ENCODE measurements around the gene IMPA2. TPM values are rescaled to one million over a fixed set of nuclear protein-coding genes. Genes with fewer than 3 reads are reported as not detected.

IMPA2 gene
- total RNA-seq, 1 experiment from 2014 or later = 79.9 TPM

DNA sequence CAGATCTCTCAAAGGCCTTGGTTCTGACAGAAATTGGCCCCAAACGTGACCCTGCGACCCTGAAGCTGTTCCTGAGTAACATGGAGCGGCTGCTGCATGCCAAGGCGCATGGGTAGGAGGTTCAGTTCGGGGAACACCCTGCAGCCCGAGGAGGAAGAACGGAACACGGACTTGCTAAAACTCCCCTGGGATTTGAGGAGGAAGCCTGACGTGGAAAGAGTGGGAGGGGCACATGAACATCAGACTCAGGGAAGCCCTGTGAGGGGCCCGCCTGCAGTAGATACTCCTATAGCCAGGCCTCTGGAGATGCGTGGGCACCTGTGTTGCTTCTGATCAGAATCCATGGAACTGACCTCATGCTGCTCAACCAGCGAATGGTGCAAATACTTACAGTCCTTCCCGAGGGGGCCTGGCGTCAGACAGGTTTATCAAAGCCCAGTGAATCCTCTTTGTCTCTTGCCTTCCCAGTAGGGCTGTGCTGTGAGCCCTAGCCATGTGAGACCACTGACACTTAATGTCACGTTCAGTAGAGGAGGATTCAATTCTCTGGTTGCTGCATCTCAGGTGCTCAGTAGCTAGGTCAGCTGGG lies 46.8 kb downstream of the IMPA2 start:
- intact Hi-C loops (cut with micrococcal nuclease; ENCODE audit: unreplicated experiment) = no loop called here
- H3K27ac Mint-ChIP-seq (ENCODE audit: unreplicated experiment) = no peak overlapping the region
- TF ChIP-seq, protein P1, sequence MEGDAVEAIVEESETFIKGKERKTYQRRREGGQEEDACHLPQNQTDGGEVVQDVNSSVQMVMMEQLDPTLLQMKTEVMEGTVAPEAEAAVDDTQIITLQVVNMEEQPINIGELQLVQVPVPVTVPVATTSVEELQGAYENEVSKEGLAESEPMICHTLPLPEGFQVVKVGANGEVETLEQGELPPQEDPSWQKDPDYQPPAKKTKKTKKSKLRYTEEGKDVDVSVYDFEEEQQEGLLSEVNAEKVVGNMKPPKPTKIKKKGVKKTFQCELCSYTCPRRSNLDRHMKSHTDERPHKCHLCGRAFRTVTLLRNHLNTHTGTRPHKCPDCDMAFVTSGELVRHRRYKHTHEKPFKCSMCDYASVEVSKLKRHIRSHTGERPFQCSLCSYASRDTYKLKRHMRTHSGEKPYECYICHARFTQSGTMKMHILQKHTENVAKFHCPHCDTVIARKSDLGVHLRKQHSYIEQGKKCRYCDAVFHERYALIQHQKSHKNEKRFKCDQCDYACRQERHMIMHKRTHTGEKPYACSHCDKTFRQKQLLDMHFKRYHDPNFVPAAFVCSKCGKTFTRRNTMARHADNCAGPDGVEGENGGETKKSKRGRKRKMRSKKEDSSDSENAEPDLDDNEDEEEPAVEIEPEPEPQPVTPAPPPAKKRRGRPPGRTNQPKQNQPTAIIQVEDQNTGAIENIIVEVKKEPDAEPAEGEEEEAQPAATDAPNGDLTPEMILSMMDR (IDR thresholded peaks at IDR 0.05; ENCODE audit: insufficient read depth in 1 of 2, low read depth in 1 of 2, low read length in 1 of 2, severe bottlenecking in 1 of 2, unreplicated experiment in 1 of 2) = no peak
- H3K36me3 Mint-ChIP-seq (ENCODE audit: insufficient read depth, unreplicated experiment) = peaks cover 13% of the 10 kb centered on the region
- Histone ChIP-seq H3K27me3 (replicated peaks; ENCODE audit: control insufficient read depth, insufficient read depth, low read length) (no peaks in the 10 kb centered on the region), H3K4me3 (ENCODE audit: low read depth, low read length) (no peak overlapping the region), H3K9me3 (no peaks in the 10 kb centered on the region), H3K36me3 (ENCODE audit: control insufficient read depth, insufficient read depth, low read length) (peaks cover 3% of the 10 kb centered on the region; the same call in 1 of the 2 replicates), H3K4me1 (no peaks in the 10 kb centered on the region)
- ChIA-PET CTCF (interaction anchor here (0.8 kb wide), 1 partner anchor 10 kb away, joined by 7 read pairs; no protein-coding TSS in a partner anchor), POLR2A (no interaction called here)
- H3K4me3 Mint-ChIP-seq (ENCODE audit: unreplicated experiment) = no peak overlapping the region
- BruUV-seq (replicated peaks) = no TSS peak
- H3K9me3 Mint-ChIP-seq (ENCODE audit: unreplicated experiment) = no peaks in the 10 kb centered on the region
- no peaks in the 10 kb centered on the region for H3K4me1 Mint-ChIP-seq (ENCODE audit: low read depth, unreplicated experiment)
- DNase-seq = no peak
- H3K27me3 Mint-ChIP-seq (ENCODE audit: insufficient read depth, unreplicated experiment) = no peaks in the 10 kb centered on the region

DNA sequence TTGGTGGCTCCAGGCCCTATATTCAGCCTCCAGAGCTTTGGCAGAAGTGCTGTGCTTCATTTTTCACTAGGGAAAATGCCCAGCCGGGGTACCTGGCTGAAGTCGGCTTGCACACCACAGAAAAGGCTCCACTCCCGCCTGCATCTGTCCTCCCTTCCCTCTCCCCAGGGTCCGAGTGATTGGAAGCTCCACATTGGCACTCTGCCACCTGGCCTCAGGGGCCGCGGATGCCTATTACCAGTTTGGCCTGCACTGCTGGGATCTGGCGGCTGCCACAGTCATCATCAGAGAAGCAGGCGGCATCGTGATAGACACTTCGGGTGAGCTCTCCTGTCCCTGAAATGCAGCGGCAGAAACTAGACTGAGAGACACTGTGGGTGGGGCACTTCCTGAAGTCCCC lies 47.4 kb downstream of the IMPA2 start:
- H3K4me1 ChIP-seq = no peaks in the 10 kb centered on the region
- Mint-ChIP-seq H3K27me3 (ENCODE audit: insufficient read depth, unreplicated experiment) (no peaks in the 10 kb centered on the region), H3K27ac (ENCODE audit: unreplicated experiment) (no peak overlapping the region), H3K4me3 (ENCODE audit: unreplicated experiment) (no peak overlapping the region), H3K9me3 (ENCODE audit: unreplicated experiment) (no peaks in the 10 kb centered on the region), H3K4me1 (ENCODE audit: low read depth, unreplicated experiment) (no peaks in the 10 kb centered on the region), H3K36me3 (ENCODE audit: insufficient read depth, unreplicated experiment) (peaks cover 13% of the 10 kb centered on the region)
- CTCF ChIA-PET = interaction anchor here (0.8 kb wide), 1 partner anchor 10 kb away, joined by 7 read pairs; no protein-coding TSS in a partner anchor
- TF ChIP-seq, protein P1 (IDR thresholded peaks at IDR 0.05; ENCODE audit: insufficient read depth in 1 of 2, low read depth in 1 of 2, low read length in 1 of 2, severe bottlenecking in 1 of 2, unreplicated experiment in 1 of 2) = no peak
- no peak for DNase-seq
- BruUV-seq (replicated peaks) = no TSS peak
- no peak overlapping the region for H3K4me3 ChIP-seq (ENCODE audit: low read depth, low read length)
- no peaks in the 10 kb centered on the region for H3K9me3 ChIP-seq
- peaks cover 2% of the 10 kb centered on the region; the same call in 1 of the 2 replicates for H3K36me3 ChIP-seq (ENCODE audit: control insufficient read depth, insufficient read depth, low read length)
- intact Hi-C loops (cut with micrococcal nuclease; ENCODE audit: unreplicated experiment) = no loop called here
- no peaks in the 10 kb centered on the region for H3K27me3 ChIP-seq (replicated peaks; ENCODE audit: control insufficient read depth, insufficient read depth, low read length)
- POLR2A ChIA-PET = no interaction called here

DNA sequence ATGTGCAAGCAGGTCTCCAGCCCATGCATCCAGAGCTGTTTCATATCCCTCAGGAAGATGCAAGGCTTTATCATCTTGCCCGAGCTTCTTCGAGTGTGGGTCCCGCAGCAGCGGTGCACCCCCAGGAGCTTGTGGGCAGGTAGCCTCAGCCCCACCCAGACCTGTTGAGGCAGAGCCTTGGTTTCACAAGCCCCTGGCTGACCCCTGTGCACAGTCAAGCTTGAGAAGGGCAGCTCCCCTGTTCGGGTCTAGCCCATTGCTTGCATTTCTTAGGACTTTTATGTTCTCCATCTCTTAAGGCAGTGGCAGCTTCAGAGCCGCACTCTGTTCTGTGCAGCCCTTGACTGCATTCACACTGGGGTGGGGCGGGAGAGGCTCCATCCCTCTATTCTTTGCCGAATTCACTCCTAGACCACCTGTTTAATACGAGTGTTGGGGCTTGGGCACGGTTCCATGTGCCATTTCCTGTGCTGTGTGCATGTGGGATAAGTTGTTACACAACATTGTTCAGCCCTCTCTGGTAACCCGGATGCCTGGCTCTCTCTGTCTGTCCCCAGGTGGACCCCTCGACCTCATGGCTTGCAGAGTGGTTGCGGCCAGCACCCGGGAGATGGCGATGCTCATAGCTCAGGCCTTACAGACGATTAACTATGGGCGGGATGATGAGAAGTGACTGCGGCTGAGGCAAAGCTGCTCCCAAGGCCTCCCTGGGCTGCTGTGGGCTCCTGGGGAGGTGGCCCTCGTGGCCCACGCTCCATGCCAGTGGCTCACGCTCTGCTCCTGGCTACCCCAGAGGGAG lies 48.7 kb downstream of the IMPA2 start:
- no peak for DNase-seq
- Mint-ChIP-seq H3K27ac (ENCODE audit: unreplicated experiment) (no peak overlapping the region), H3K9me3 (ENCODE audit: unreplicated experiment) (no peaks in the 10 kb centered on the region), H3K4me3 (ENCODE audit: unreplicated experiment) (no peak overlapping the region), H3K27me3 (ENCODE audit: insufficient read depth, unreplicated experiment) (no peaks in the 10 kb centered on the region), H3K4me1 (ENCODE audit: low read depth, unreplicated experiment) (no peaks in the 10 kb centered on the region), H3K36me3 (ENCODE audit: insufficient read depth, unreplicated experiment) (peaks cover 13% of the 10 kb centered on the region)
- H3K4me1 ChIP-seq = no peaks in the 10 kb centered on the region
- H3K27me3 ChIP-seq (replicated peaks; ENCODE audit: control insufficient read depth, insufficient read depth, low read length) = no peaks in the 10 kb centered on the region
- CTCF ChIA-PET = interaction anchor here (1.7 kb wide), 1 partner anchor 9 kb away, joined by 4 read pairs; no protein-coding TSS in a partner anchor
- no peaks in the 10 kb centered on the region for H3K9me3 ChIP-seq
- TF ChIP-seq, protein P1 (IDR thresholded peaks at IDR 0.05; ENCODE audit: insufficient read depth in 1 of 2, low read depth in 1 of 2, low read length in 1 of 2, severe bottlenecking in 1 of 2, unreplicated experiment in 1 of 2) = no peak
- no peak overlapping the region for H3K4me3 ChIP-seq (ENCODE audit: low read depth, low read length)
- intact Hi-C loops (cut with micrococcal nuclease; ENCODE audit: unreplicated experiment) = no loop called here
- BruUV-seq (replicated peaks) = no TSS peak
- POLR2A ChIA-PET = no interaction called here
- H3K36me3 ChIP-seq (ENCODE audit: control insufficient read depth, insufficient read depth, low read length) = peaks cover 2% of the 10 kb centered on the region; the same call in 1 of the 2 replicates

All from Caco-2 (cell line).